Astrocyte of the spinal cord (primary cell): ENCODE results near the gene PLPP6.

Source experiments
- DNase-seq: peaks from one replicate; pipeline ENCODE4 v3.0.0; 2011; ENCODE audit warnings: low read depth, low spot score
- H3K4me3 ChIP-seq: 2 replicates; pipeline ENCODE4 v1.5.1; 2011; ENCODE audit warnings: low read depth, mild to moderate bottlenecking, low read length, moderate library complexity
- CTCF ChIP-seq: IDR thresholded peaks from 2 replicates; pipeline ENCODE4 v1.5.1; 2012; ENCODE audit warnings: low read depth, mild to moderate bottlenecking, low read length, inconsistent platforms
- in situ Hi-C: cut with HindIII; loops from 2 replicates; pipeline ENCODE4 v1.10.0; 2017; ENCODE audit warnings: low sequenced_read_pairs

The PLPP6 gene

GRCh38 chr9:4678679-4679267, 16.7 kb downstream of the PLPP6 start:
- TF ChIP-seq CTCF = no peak
- H3K4me3 ChIP-seq = peak overlapping the region; percentile 94
- peak; percentile 69 for DNase-seq
- in situ Hi-C loops = no loop called here

- in situ Hi-C loops = no loop called here
- peak; percentile 50 for TF ChIP-seq CTCF
- DNase-seq = peak; percentile 97
- peak within 1 kb of the TSS; percentile 94 for H3K4me3 ChIP-seq
Observed at GRCh38 chr9:4679268-4680172, 17.4 kb downstream of the PLPP6 start, which contains the start of gene CDC37L1. TSS of gene CDC37L1 (plus strand) at chr9:4679569. CDS start at chr9:4679768, 199 bp downstream.

GRCh38 chr9:4680173-4680525, 18.1 kb downstream of the PLPP6 start:
- peak; percentile 35 for DNase-seq
- H3K4me3 ChIP-seq = peak overlapping the region; percentile 94
- TF ChIP-seq CTCF = no peak
- in situ Hi-C loops = no loop called here

GRCh38 chr9:4680750-4681149, 18.7 kb downstream of the PLPP6 start:
- in situ Hi-C loops = no loop called here
- H3K4me3 ChIP-seq = peak overlapping the region; percentile 94
- no peak for DNase-seq
- TF ChIP-seq CTCF = no peak

- DNase-seq = no peak
- in situ Hi-C loops = no loop called here
- TF ChIP-seq CTCF = no peak
- H3K4me3 ChIP-seq = no peak overlapping the region
Observed at GRCh38 chr9:4684820-4685219, 22.7 kb downstream of the PLPP6 start.

GRCh38 chr9:4686112-4686511, 24.0 kb downstream of the PLPP6 start:
- no peak overlapping the region for H3K4me3 ChIP-seq
- DNase-seq = no peak
- in situ Hi-C loops = no loop called here
- no peak for TF ChIP-seq CTCF
